Activated B cell treated with CpG ODN at 0.5 μM for 24 hours (primary cell): ENCODE data around the gene NCKAP5. TPM values are rescaled to one million over a fixed set of nuclear protein-coding genes. Genes with fewer than 3 reads are reported as not detected.

Experiments
- ATAC-seq: fragments of 200-7000 bp; cut with Tn5 transposase; one replicate; pipeline ENCODE4 v1.10.0; 2021; ENCODE audit warnings: low read depth, mild to moderate bottlenecking, moderate library complexity
- CTCF ChIA-PET: fragments of 350-600 bp; sonication (Branson Sonifier 250); formaldehyde crosslinking; loops from one replicate; lab custom pipeline; 2021; ENCODE audit warnings: antibody characterized with exemption; lab: Charles Lee
- POLR2A ChIA-PET: fragments of 350-600 bp; sonication (Branson Sonifier 250); formaldehyde crosslinking; loops from one replicate; lab custom pipeline; 2021; ENCODE audit warnings: antibody characterized with exemption; lab: Charles Lee
- DNase-seq: peaks from one replicate; pipeline ENCODE4 v3.0.0; 2022
- H3K27ac Mint-ChIP-seq: one replicate; pipeline ENCODE4 v1.8.0; 2020; ENCODE audit warnings: mixed read lengths
- H3K27me3 Mint-ChIP-seq: one replicate; pipeline ENCODE4 v1.8.0; 2021; ENCODE audit warnings: mixed read lengths
- H3K36me3 Mint-ChIP-seq: one replicate; pipeline ENCODE4 v1.8.0; 2021; ENCODE audit warnings: low read depth, mixed read lengths
- H3K4me1 Mint-ChIP-seq: one replicate; pipeline ENCODE4 v1.8.0; 2021; ENCODE audit warnings: mixed read lengths
- H3K4me3 Mint-ChIP-seq: one replicate; pipeline ENCODE4 v1.8.0; 2020; ENCODE audit warnings: mild to moderate bottlenecking, mixed read lengths
- H3K9me3 Mint-ChIP-seq: one replicate; pipeline ENCODE4 v1.8.0; 2020; ENCODE audit warnings: mixed read lengths
- intact Hi-C: fragments of 100-400 bp; cut with micrococcal nuclease; formaldehyde crosslinking; loops from one replicate; pipeline ENCODE4 v1.15.1; 2024
- total RNA-seq: library from RNA; stranded (reverse); gene quantifications from 2 replicates; pipeline ENCODE4 v1.2.3, GENCODE V29; 2022
- TF ChIP-seq, protein P1 (sequence below): fragments of 200-600 bp; IDR thresholded peaks from one replicate; pipeline ENCODE4 v1.8.0; 2022; ENCODE audit warnings: antibody characterized with exemption, mild to moderate bottlenecking

Gene NCKAP5
- total RNA-seq, 1 donor from 2014 or later, result not detected

DNA sequence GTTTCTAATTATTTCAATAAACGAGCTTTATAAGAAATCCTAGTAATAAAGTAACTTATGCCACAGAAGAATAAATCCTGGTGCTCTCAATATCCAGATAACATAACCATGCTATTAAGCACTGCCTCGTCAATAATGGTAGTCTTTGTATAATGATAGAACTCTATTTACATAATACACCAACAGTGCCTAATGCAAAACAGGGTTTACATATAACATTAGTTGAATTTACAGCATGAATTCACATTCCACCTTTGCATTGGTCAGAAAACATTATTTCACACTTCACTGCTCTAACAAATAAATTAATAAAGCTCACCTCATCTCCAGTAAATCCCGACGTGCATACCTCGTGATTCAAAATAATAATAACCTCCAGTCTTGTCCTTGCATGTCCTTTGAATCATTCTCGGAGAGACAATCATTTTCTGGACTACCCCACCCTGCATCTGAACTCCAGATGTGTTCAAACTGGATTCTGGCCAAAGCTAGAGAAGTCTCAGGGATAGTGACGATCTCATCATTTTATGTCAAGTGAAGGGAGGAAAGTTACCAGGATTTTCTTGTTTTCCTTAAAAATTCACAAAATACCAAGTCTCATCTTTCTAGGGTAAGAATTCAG, 189.2 kb downstream of the NCKAP5 start:
- POLR2A ChIA-PET, result no interaction called here
- TF ChIP-seq, protein P1, sequence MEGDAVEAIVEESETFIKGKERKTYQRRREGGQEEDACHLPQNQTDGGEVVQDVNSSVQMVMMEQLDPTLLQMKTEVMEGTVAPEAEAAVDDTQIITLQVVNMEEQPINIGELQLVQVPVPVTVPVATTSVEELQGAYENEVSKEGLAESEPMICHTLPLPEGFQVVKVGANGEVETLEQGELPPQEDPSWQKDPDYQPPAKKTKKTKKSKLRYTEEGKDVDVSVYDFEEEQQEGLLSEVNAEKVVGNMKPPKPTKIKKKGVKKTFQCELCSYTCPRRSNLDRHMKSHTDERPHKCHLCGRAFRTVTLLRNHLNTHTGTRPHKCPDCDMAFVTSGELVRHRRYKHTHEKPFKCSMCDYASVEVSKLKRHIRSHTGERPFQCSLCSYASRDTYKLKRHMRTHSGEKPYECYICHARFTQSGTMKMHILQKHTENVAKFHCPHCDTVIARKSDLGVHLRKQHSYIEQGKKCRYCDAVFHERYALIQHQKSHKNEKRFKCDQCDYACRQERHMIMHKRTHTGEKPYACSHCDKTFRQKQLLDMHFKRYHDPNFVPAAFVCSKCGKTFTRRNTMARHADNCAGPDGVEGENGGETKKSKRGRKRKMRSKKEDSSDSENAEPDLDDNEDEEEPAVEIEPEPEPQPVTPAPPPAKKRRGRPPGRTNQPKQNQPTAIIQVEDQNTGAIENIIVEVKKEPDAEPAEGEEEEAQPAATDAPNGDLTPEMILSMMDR, result no peak
- H3K27ac Mint-ChIP-seq, result no peak overlapping the region
- H3K27me3 Mint-ChIP-seq, result no peaks in the 10 kb centered on the region
- no peak for ATAC-seq
- intact Hi-C loops, result no loop called here
- H3K36me3 Mint-ChIP-seq, result no peaks in the 10 kb centered on the region
- no peak overlapping the region for H3K4me3 Mint-ChIP-seq
- CTCF ChIA-PET, result no interaction called here
- H3K9me3 Mint-ChIP-seq, result no peaks in the 10 kb centered on the region
- no peaks in the 10 kb centered on the region for H3K4me1 Mint-ChIP-seq
- no peak for DNase-seq

GRCh38 chr2:133378386-133378785, 189.9 kb downstream of the NCKAP5 start:
- TF ChIP-seq, protein P1, result no peak
- Mint-ChIP-seq H3K4me1 (no peaks in the 10 kb centered on the region), H3K4me3 (no peak overlapping the region), H3K36me3 (no peaks in the 10 kb centered on the region), H3K27me3 (no peaks in the 10 kb centered on the region), H3K9me3 (peaks cover 2% of the 10 kb centered on the region), H3K27ac (no peak overlapping the region)
- ChIA-PET POLR2A (no interaction called here), CTCF (no interaction called here)
- DNase-seq (no peak), ATAC-seq (no peak)
- intact Hi-C loops, result no loop called here

GRCh38 chr2:133377599-133377998, 190.7 kb downstream of the NCKAP5 start:
- Mint-ChIP-seq H3K4me1 (no peaks in the 10 kb centered on the region), H3K4me3 (no peak overlapping the region), H3K9me3 (peaks cover 2% of the 10 kb centered on the region), H3K36me3 (no peaks in the 10 kb centered on the region), H3K27me3 (no peaks in the 10 kb centered on the region), H3K27ac (no peak overlapping the region)
- TF ChIP-seq, protein P1, result no peak
- DNase-seq, result no peak
- ChIA-PET CTCF (no interaction called here), POLR2A (no interaction called here)
- intact Hi-C loops, result no loop called here
- ATAC-seq, result no peak

GRCh38 chr2:133377021-133377481, 191.2 kb downstream of the NCKAP5 start:
- TF ChIP-seq, protein P1, result no peak
- no peak overlapping the region for H3K4me3 Mint-ChIP-seq
- POLR2A ChIA-PET, result no interaction called here
- DNase-seq (no peak), ATAC-seq (no peak)
- no peaks in the 10 kb centered on the region for H3K4me1 Mint-ChIP-seq
- peaks cover 2% of the 10 kb centered on the region for H3K9me3 Mint-ChIP-seq
- no peak overlapping the region for H3K27ac Mint-ChIP-seq
- intact Hi-C loops, result no loop called here
- CTCF ChIA-PET, result no interaction called here
- no peaks in the 10 kb centered on the region for H3K27me3 Mint-ChIP-seq
- H3K36me3 Mint-ChIP-seq, result no peaks in the 10 kb centered on the region

GRCh38 chr2:133374781-133375180, 193.5 kb downstream of the NCKAP5 start:
- intact Hi-C loops, result no loop called here
- Mint-ChIP-seq H3K27me3 (no peaks in the 10 kb centered on the region), H3K9me3 (peaks cover 2% of the 10 kb centered on the region), H3K27ac (no peak overlapping the region), H3K4me3 (no peak overlapping the region), H3K4me1 (no peaks in the 10 kb centered on the region), H3K36me3 (no peaks in the 10 kb centered on the region)
- ChIA-PET POLR2A (no interaction called here), CTCF (no interaction called here)
- ATAC-seq, result no peak
- TF ChIP-seq, protein P1, result no peak
- no peak for DNase-seq
